Endothelial cell of umbilical vein (primary cell): ENCODE data around the gene DNASE1L1. TPM values are rescaled to one million over a fixed set of nuclear protein-coding genes. Genes with fewer than 3 reads are reported as not detected.

Source experiments
- BruUV-seq: library from RNA; stranded (reverse); fragments of 400-500 nt; replicated peaks from 2 replicates; lab custom pipeline; 2021; lab: Mats Ljungman, UMichigan
- CTCF ChIA-PET: fragments of 300-600, 350-600 bp; sonication (Branson Sonifier 250); formaldehyde crosslinking; loops from one replicate; lab custom pipeline; 2021; ENCODE audit warnings: antibody characterized with exemption, inconsistent platforms; lab: Charles Lee
- POLR2A ChIA-PET: fragments of 300-600, 350-600 bp; sonication (Branson Sonifier 250); formaldehyde crosslinking; loops from one replicate; lab custom pipeline; 2021; ENCODE audit warnings: antibody characterized with exemption, inconsistent platforms; lab: Charles Lee
- DNase-seq: peaks from one replicate; pipeline ENCODE4 v3.0.0-alpha.2; 2011; ENCODE audit warnings: low read depth, low spot score
- FAIRE-seq: peaks from 2 replicates; lab custom pipeline; 2011; peaks lifted over from hg19 to GRCh38; lab: Jason Lieb, UNC
- H2AFZ ChIP-seq: 2 replicates; pipeline ENCODE4 v1.6.0; 2012; ENCODE audit warnings: low read depth, low read length, control low read depth, inconsistent platforms
- H3K27ac ChIP-seq: 2 replicates; pipeline ENCODE4 v1.5.1; 2011; ENCODE audit warnings: low read depth, mild to moderate bottlenecking, control low read depth, low read length, moderate library complexity; ENCODE audit not compliant: insufficient read depth
- H3K27me3 ChIP-seq, 2 experiments: 2 replicates each; pipeline versions ENCODE4 v1.6.0 to v1.6.1; 2011; ENCODE audit warnings: low read length in 2 of 2, mixed read lengths in 1 of 2; ENCODE audit not compliant: control insufficient read depth in 2 of 2, insufficient read depth in 2 of 2
- H3K36me3 ChIP-seq, 2 experiments: 2 replicates in 1 of 2; 3 replicates in 1 of 2; pipeline ENCODE4 v1.5.1; 2011; ENCODE audit warnings: low read length in 2 of 2, mild to moderate bottlenecking in 1 of 2, moderate library complexity in 1 of 2; ENCODE audit not compliant: control insufficient read depth in 2 of 2, insufficient read depth in 2 of 2; ENCODE audit errors: extremely low read depth in 1 of 2
- H3K4me1 ChIP-seq: 3 replicates; pipeline ENCODE4 v1.5.1; 2011; ENCODE audit warnings: mild to moderate bottlenecking, low read length; ENCODE audit not compliant: control insufficient read depth, insufficient read depth; ENCODE audit errors: extremely low read depth
- H3K4me2 ChIP-seq: 2 replicates; pipeline ENCODE4 v1.6.1; 2011; ENCODE audit warnings: low read length, control low read depth, mixed read lengths; ENCODE audit not compliant: insufficient read depth
- H3K4me3 ChIP-seq, 3 experiments: fragments of 200-600 bp in 1 of 3; sonication (generic), shearing (Covaris generic) in 1 of 3; replicated peaks in 1 of 3; 2 replicates each; pipeline ENCODE4 v1.5.1; 2011 to 2016; ENCODE audit warnings: control low read depth in 3 of 3, low read length in 3 of 3, mild to moderate bottlenecking in 2 of 3, inconsistent platforms in 1 of 3, low read depth in 1 of 3, moderate library complexity in 1 of 3; ENCODE audit not compliant: insufficient read depth in 1 of 3
- H3K79me2 ChIP-seq: 2 replicates; pipeline ENCODE4 v1.6.0; 2012; ENCODE audit warnings: low read length, inconsistent platforms; ENCODE audit not compliant: control insufficient read depth, insufficient read depth
- H3K9ac ChIP-seq: replicated peaks from 2 replicates; pipeline ENCODE3; 2011; ENCODE audit warnings: low read length, control low read depth; ENCODE audit not compliant: insufficient read depth; ENCODE audit errors: extremely low read depth
- H3K9me1 ChIP-seq: replicated peaks from 3 replicates; pipeline ENCODE4 v1.6.0; 2011; ENCODE audit warnings: mild to moderate bottlenecking, low read length; ENCODE audit not compliant: control insufficient read depth, insufficient read depth; ENCODE audit errors: extremely low read depth
- H3K9me3 ChIP-seq: replicated peaks from 2 replicates; pipeline ENCODE4 v1.5.1; 2012; ENCODE audit warnings: low read length, inconsistent platforms; ENCODE audit not compliant: control insufficient read depth, insufficient read depth
- H4K20me1 ChIP-seq: replicated peaks from 2 replicates; pipeline ENCODE3; 2011; ENCODE audit warnings: mild to moderate bottlenecking, low read length; ENCODE audit not compliant: control insufficient read depth, insufficient read depth; ENCODE audit errors: extremely low read depth
- CTCF ChIP-seq, 2 donors: IDR thresholded peaks; 1 replicate in 1 of 2; 2 replicates in 1 of 2; pipeline ENCODE4 v1.5.1; 2011; ENCODE audit warnings: low read length in 2 of 2, mild to moderate bottlenecking in 2 of 2, moderate library complexity in 2 of 2, control low read depth in 1 of 2, inconsistent platforms in 1 of 2, low read depth in 1 of 2; ENCODE audit not compliant: insufficient read depth in 1 of 2; ENCODE audit errors: extremely low read depth in 1 of 2
- EZH2 ChIP-seq: IDR thresholded peaks from 2 replicates; pipeline ENCODE4 v1.6.1; 2012; ENCODE audit warnings: borderline replicate concordance, low read depth, mild to moderate bottlenecking, moderate library complexity, low read length, inconsistent platforms; ENCODE audit not compliant: severe bottlenecking
- FOS ChIP-seq: IDR thresholded peaks from 2 replicates; pipeline ENCODE4 v1.6.1; 2011; ENCODE audit warnings: mild to moderate bottlenecking, low read length, moderate library complexity, borderline replicate concordance; ENCODE audit not compliant: insufficient read depth
- GATA2 ChIP-seq: IDR thresholded peaks from 2 replicates; pipeline ENCODE4 v1.7.0; 2011; ENCODE audit warnings: low read depth, mild to moderate bottlenecking, moderate library complexity, mixed read lengths, low read length; ENCODE audit not compliant: insufficient read length, insufficient read depth
- JUN ChIP-seq: IDR thresholded peaks from 2 replicates; pipeline ENCODE4 v1.6.1; 2011; ENCODE audit warnings: borderline replicate concordance, low read depth; ENCODE audit not compliant: insufficient read length, insufficient read depth
- MAX ChIP-seq: IDR thresholded peaks from 2 replicates; pipeline ENCODE4 v1.6.1; 2011; ENCODE audit not compliant: insufficient read depth, insufficient read length
- MYC ChIP-seq: IDR thresholded peaks from one replicate; pipeline ENCODE4 v1.6.1; 2011; ENCODE audit warnings: mild to moderate bottlenecking, low read depth, low read length
- POLR2A ChIP-seq: IDR thresholded peaks from 2 replicates; pipeline ENCODE4 v1.6.1; 2012; ENCODE audit warnings: low read depth, mild to moderate bottlenecking, control low read depth, low read length
- POLR2AphosphoS5 ChIP-seq: IDR thresholded peaks from 2 replicates; pipeline ENCODE4 v1.6.1; 2012; ENCODE audit warnings: low read depth, mild to moderate bottlenecking, control low read depth, low read length, moderate library complexity; ENCODE audit not compliant: insufficient read depth
- dilution Hi-C: fragments of 300-500 bp; cut with MboI; formaldehyde crosslinking; loops from one replicate; pipeline ENCODE4 v1.15.0; 2019; ENCODE audit warnings: low sequenced_read_pairs; ENCODE audit not compliant: extremely low pct_ligation_motif_present
- intact Hi-C: fragments of 100-400 bp; cut with micrococcal nuclease; formaldehyde crosslinking; loops from one replicate; pipeline ENCODE4 v1.10.0; 2022
- polyA plus RNA-seq, 4 experiments: library from polyadenylated mRNA; depleted of rRNA in 3 of 4; stranded (reverse) in 3 of 4; unstranded in 1 of 4; fragments of >200 nt; gene quantifications; 2 replicates each; pipeline versions ENCODE4 v1.2.1 to v1.2.3, GENCODE V29; 2011 to 2012; ENCODE audit warnings: missing spikeins in 1 of 4
- total RNA-seq: library from RNA; stranded (reverse); gene quantifications from 2 replicates; pipeline ENCODE4 v1.2.3, GENCODE V29; 2021

DNASE1L1 gene
- total and polyA plus RNA-seq, 2 donors (not counting 3 experiments of a cell fraction or from before 2014, with no cell fraction given), result 61.5 to 84.9 TPM

GRCh38 chrX:154450312-154450711 lies 41.3 kb upstream of the DNASE1L1 start:
- ChIA-PET POLR2A (no interaction called here), CTCF (no interaction called here)
- no peak overlapping the region for H2AFZ ChIP-seq
- dilution Hi-C loops (no loop called here), intact Hi-C loops (no loop called here)
- H3K36me3 ChIP-seq, result peaks cover 0 to 28% of the 10 kb centered on the region in 2 experiments
- no peaks in the 10 kb centered on the region for H4K20me1 ChIP-seq
- no peak overlapping the region for H3K9ac ChIP-seq
- no TSS peak for BruUV-seq
- peaks cover 15% of the 10 kb centered on the region for H3K79me2 ChIP-seq
- H3K9me1 ChIP-seq, result no peaks in the 10 kb centered on the region
- H3K9me3 ChIP-seq, result no peaks in the 10 kb centered on the region
- H3K4me1 ChIP-seq, result peaks cover 5% of the 10 kb centered on the region
- DNase-seq (no peak), FAIRE-seq (no peak)
- no peak overlapping the region for H3K4me3 ChIP-seq
- no peak overlapping the region for H3K27ac ChIP-seq
- H3K4me2 ChIP-seq, result no peak overlapping the region
- H3K27me3 ChIP-seq, result no peaks in the 10 kb centered on the region
- TF ChIP-seq CTCF (IDR thresholded peaks at IDR 0.05; ENCODE audit: extremely low read depth in 1 of 2, insufficient read depth in 1 of 2, low read depth in 1 of 2, low read length in 2 of 2), result no peak
- TF ChIP-seq JUN, result no peak

- DNase-seq (no peak), FAIRE-seq (no peak)
- Histone ChIP-seq H3K4me1 (peaks cover 8% of the 10 kb centered on the region), H2AFZ (no peak overlapping the region), H3K4me3 (no peak overlapping the region), H3K27ac (no peak overlapping the region), H3K36me3 (peaks cover 0 to 28% of the 10 kb centered on the region in 2 experiments), H3K9me3 (no peaks in the 10 kb centered on the region), H3K9ac (no peak overlapping the region), H3K9me1 (no peaks in the 10 kb centered on the region), H3K79me2 (peaks cover 22% of the 10 kb centered on the region), H3K27me3 (no peaks in the 10 kb centered on the region), H4K20me1 (no peaks in the 10 kb centered on the region), H3K4me2 (no peak overlapping the region)
- ChIA-PET CTCF (no interaction called here), POLR2A (no interaction called here)
- BruUV-seq, result no TSS peak
- intact Hi-C loops (no loop called here), dilution Hi-C loops (no loop called here)
- TF ChIP-seq JUN (no peak), MAX (no peak), MYC (no peak), POLR2A (no peak), FOS (no peak), EZH2 (no peak), CTCF (IDR thresholded peaks at IDR 0.05; ENCODE audit: extremely low read depth in 1 of 2, insufficient read depth in 1 of 2, low read depth in 1 of 2, low read length in 2 of 2) (no peak), POLR2AphosphoS5 (no peak), GATA2 (no peak)
Observed at GRCh38 chrX:154449618-154450017, 40.6 kb upstream of the DNASE1L1 start.
